Astrocyte of the hippocampus (primary cell): ENCODE measurements around the gene BRAT1.
"Not testable (repeated sequence)": the region's sequence is repeated elsewhere in the genome, so short reads cannot be mapped to it uniquely, and the experiment has no call there.

Source experiments
- DNase-seq: peaks from one replicate; pipeline ENCODE4 v3.0.0; 2011; ENCODE audit warnings: low read depth, low spot score

The BRAT1 gene

DNA sequence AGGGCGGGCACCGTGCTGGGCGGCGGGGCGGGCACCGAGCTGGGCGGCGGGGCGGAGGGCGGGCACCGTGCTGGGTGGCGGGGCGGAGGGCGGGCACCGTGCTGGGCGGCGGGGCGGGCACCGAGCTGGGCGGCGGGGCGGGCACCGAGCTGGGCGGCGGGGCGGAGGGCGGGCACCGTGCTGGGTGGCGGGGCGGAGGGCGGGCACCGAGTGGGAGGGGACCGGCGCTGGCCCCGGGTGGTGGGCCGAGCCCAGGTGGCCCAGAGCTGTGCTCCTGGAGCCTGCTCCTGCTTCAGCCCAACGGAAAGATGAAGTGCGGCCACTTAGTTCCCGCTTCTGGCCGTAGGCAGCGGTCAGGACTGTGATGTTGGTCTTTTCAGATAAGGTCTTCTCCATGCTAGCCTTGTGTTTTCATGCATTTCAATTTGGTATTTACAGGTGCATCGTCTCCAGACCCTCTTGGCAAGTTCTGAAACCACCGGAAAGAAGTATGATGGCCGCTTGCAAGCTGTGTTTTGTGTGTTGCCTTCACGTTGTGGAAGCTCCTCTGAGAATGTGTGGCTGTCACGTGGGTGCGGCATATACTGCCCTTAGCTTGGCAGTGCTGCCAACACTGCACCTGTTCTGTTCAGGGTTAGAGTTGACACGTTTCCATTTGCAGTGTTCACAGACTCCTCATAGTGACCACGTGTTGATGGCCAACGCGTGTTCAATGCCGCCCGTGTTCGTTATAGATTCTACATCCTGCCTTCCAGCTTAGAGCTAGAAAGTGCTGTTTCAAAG lies 28.7 kb upstream of the BRAT1 start:
- DNase-seq, result no peak

DNA sequence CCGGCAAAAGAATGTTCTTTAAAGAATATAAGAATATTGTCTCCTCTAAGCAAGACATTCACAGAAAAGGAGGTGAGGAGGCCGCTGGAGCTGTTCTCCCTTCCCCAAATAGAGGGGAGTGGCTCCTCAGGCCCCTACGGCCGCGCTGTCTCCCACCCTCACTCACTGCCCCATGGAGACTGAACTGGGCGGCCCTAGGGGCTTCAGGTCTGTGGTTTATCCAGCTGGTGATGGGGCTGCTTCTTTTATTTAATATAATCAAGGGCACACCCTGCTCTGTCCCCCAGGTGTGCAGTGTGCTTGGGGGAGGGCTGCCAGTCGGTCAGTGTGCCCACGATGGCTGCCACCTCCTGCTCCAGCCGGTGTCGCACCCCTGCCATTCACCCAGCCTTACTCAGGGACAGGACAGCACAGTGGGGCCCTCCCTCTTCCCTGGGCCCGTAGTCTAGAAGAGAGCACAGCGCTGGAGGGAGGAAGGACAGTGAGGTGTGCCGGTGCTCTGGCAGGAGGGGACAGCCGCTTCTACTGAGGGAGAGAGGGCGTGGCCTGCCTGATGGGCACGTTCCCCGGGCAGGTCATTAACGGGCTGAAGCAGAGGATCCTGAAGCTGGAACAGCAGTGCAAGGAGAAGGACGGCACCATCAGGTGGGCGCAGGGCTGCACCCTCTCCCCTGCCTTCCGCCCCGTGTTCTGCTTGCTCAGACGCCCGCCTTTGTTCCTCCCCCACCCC lies 26.8 kb upstream of the BRAT1 start:
- no peak for DNase-seq

DNA sequence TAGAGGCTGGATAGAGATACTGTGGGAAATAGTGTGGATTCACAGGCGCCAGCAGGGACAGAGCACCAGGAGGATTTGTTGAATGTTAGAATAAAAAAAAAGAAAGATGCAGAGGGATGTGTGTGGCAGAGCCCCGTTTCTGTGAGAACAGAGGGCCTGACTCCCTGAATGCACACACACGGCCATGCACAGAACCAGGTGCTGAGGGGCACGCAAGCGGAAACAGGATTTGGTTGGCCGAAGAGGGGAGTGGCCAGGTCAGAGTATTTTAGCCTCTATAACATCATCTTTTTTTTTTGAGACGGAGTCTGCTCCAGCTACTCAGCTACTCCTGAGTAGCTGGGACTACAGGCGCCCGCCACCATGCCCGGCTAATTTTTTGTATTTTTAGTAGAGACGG lies 25.3 kb upstream of the BRAT1 start:
- DNase-seq, result no peak

DNA sequence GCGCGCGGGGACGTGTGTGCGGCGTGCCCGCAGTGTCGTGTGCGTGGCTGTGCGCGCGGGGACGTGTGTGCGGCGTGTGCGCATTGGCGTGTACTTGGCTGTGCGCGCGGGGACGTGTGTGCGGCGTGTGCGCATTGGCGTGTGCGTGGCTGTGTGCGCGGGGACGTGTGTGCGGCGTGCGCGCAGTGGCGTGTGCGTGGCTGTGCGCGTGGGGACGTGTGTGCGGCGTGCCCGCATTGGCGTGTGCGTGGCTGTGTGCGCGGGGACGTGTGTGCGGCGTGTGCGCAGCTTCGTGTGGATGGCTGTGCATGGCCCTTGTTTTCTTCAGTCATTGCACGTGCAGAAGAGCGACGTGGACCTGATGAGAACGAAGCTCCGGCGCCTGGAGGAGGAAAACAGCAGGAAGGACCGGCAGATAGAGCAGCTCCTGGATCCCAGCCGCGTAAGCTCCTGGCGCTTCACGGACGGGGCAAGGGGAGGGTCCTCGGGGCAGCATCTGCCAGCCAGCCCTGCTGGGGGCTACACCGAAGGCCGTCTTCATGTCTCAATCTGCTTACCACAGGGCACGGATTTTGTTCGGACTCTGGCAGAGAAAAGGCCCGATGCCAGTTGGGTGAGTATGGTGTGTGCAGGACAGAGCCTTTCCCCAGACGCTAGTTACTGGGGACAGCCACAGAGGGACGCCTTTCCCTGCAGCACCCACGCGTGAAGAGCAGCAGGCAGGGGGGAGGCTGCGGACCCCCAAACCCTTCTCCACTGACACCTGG lies 22.8 kb upstream of the BRAT1 start:
- DNase-seq, result no peak

DNA sequence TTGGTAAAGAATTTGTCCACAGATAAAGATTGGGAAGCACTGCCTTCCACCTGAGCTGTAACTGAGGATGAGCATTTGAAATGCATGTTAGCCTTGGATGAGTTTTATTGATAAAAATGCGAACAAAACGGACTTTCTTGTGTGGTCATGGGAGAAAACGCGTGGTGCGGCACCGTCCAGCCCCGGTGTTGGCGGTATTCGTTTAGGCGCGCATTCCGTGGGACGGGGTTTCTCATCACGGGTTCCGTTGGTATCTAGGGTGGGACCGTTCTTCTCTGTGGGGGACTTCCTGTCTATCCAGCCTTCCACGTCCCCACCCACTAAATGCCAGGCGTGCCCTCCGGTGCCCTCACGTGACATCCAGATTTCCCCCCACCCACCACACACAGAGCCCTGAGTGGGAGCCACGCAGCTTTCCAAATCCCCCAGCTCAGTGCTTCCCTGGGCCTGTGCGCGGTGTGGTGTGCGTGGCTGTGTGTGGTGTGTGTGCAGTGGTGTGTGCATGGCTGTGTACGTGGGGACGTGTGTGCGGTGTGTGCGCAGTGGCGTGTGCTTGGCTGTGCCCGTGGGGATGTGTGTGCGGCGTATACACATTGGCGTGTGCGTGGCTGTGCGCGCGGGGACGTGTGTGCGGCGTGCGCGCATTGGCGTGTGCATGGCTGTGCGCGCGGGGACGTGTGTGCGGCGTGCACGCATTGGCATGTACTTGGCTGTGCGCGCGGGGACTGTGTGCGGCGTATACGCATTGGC lies 21.6 kb upstream of the BRAT1 start:
- DNase-seq, result no peak

DNA sequence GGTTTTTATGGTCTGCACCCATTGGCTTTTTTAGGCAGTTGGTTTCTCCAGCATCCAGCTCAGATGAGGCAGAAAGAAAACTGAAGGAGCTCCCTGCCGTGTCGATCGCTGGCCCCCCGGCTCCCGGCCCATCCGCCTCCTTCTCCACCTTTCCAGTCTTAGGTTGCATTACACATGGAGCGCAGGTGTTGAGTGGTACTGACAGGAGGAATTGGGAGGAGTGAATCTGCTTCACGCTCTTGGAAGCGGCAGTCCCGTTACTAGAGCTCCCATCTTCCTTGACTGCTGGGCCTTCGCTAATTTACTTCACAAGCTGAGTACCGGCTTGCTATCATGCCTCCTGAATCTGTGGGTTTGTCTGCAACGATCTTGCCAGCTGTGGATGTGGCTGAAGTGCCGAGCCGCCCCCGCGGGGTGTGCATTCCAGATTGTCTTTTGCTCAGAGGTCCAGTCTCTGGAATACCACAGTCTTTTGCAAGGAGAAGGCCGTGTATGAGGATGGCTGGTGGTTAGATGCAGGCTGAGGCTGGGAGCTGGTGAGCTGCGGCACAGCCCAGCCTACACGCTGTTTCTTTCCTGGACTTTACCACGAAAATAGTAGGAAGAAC lies 20.5 kb upstream of the BRAT1 start:
- peak; percentile 31 for DNase-seq

DNA sequence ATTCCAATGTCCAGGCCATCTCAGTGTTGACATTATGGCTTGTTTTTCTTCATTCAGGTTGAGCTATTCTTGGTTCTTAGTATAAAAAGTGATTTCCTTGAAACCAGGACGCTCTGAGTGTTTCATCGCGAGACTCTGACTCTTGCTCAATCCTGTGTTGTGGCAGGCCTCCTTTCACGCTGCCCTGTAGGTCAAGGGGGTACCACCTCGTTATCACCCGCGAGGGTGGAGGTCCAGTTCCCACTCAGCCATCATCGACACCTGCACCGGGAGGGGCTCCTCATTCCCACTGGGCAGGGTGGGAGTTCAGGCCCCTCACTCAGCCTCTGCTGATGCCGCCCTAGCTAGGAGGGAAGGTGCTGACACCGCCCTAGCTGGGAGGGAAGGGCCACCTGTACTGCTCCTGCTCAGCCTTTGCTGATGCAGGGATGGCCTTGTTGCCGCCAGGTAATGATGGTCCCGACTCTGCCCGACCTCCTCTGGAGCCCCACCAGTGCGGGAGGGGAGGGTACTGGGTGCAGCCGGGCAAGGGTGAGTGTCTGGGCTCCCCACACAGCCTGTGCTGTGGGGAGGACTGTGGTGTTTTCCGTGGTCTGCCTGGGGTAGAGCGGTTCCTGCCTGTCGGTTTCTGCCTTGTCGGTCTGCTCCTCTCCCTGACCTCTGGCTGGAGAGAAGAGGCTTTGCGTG lies 19.9 kb upstream of the BRAT1 start:
- DNase-seq, result no peak

DNA sequence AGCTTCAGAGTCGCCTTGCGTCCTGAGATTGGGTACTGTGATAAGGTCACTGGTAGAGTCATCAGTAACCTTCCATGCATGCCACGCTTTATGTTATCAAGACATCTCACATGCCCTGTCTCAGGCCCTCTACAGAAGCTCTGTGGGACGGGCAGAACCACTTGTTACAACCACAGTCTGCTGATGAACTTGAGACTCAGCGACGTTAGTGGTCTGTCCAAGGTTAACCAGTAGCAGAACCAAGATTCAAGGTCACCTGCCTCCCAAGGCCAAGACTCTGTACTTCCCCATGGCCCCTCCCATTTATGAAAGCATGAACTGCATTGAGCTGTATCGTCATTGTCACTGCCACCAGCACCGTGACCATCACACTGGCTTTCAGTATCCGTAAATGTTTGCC lies 18.4 kb upstream of the BRAT1 start:
- DNase-seq, result no peak

DNA sequence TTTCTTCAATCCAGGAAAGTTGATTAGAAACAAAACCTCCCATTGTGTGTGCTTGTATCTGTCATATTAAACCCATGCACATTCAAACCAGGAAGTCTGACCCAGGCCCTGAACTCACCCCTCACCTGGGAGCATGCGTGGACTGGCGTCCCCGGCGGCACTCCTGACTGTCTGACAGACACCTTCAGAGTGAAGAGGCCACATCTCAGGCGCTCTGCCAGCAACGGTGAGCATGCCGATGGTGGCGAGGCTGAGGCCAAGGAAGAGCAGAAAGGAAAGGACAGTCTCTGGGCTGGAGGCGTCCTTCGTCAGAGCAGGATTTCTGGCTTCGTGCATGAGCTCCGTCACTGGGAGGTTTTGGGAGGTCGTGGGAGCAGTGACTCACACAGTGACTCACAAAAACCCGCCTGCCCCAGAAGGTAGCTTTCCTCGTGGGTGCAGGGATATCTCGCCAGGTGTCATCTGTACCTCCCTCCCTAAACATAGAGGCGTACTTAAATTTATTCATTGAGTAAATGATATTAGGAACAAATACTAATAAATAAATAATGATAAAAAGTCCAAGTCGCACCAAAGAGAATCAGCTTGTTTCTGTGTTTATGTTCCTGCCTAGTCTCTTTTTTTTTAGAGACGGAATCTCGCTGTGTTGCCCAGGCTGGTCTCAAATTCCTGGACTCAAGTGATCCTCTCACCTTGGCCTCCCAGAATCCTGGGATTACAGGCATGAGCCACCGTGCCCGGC lies 16.9 kb upstream of the BRAT1 start:
- DNase-seq, result peak; percentile 69

DNA sequence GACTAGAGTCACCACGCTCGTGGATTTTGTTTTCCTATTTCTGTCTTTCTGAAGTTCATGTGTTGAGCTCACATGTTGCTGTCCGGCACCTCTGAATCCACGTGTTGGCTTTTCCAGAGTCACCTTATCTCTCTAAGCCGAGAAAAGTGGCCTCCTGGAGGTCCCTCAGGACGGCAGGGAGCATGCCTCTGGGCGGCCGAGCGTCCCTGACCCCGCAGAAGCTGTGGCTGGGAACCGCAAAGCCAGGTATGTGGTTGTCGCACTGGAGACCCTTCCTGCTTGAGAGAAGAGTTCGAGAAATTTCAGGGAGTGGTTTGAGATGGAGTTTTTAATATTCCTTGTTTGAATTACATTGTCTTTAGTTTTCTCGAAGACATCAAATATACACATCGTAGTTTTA lies 16.1 kb upstream of the BRAT1 start:
- no peak for DNase-seq

DNA sequence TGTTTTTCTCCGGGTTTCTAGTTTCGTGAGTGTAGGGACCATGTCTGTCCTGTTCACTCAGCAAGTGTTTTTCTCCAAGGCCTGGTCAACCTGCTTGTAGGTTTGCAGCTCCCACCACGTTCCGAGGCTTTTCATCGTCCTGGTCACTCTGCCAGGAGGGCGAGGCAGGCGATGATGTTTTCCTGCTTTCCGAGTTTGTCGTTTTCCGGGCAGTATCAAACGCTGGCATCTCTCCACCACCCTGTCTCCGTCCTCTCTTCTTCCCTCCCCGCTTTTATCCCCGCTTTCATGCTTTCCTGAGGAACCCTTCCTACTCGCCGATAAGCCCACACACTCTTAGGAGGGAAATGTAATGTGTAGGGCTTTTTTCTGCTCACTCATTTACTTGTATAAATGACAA lies 14.7 kb upstream of the BRAT1 start:
- DNase-seq, result no peak

DNA sequence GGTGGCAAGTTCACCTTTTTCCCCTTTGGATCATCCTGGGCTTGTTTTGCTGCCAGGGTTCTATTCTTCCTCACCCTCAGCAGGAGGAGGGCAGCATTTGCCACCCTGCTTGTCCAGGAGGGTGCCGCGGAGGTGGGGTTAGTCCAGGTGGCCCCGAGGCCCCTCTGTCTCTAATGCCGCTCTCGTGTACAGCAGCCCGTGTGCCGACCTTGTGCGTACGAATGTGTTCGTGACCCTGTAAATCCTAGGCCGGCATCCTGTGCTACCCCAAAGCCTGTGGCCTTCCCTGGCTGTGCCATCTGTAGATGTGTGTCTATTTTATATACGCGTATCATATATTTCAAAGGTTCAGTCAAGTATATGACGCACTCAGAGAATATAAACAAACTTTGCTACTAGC lies 14.1 kb upstream of the BRAT1 start:
- no peak for DNase-seq

DNA sequence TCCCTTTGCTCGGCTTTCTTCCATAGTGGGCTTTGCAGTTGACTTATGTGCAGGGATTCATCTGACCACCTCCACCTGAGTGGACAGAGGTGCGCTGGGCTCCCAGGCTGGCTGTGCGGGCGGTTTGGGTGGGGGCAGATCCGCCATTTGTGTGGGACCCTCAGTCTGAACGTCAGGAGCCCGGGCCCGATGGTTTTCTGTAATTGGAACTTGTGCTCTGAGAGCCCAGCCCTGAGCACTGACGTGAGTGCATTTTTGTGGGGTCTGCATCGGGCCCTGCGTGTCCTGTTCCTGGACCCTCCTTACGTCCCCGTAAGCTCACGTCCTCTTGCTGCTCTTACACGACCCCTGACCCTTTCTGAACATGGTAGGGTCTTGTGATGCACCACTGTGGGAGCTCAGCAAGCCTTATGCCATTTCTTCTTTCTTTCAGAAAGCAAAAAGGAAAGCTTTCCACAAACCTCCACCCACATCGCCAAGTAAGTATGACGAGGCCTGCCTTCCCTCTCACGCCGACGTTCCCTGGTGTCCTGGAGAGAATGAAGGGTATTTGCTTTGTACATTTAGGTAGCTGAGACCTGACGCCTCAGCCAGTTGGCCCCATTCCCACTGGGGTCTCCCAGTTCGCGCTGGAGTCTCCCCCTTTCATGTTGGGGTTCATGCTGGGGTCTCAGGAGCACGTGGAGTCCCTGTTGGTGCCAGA lies 13.3 kb upstream of the BRAT1 start:
- no peak for DNase-seq

DNA sequence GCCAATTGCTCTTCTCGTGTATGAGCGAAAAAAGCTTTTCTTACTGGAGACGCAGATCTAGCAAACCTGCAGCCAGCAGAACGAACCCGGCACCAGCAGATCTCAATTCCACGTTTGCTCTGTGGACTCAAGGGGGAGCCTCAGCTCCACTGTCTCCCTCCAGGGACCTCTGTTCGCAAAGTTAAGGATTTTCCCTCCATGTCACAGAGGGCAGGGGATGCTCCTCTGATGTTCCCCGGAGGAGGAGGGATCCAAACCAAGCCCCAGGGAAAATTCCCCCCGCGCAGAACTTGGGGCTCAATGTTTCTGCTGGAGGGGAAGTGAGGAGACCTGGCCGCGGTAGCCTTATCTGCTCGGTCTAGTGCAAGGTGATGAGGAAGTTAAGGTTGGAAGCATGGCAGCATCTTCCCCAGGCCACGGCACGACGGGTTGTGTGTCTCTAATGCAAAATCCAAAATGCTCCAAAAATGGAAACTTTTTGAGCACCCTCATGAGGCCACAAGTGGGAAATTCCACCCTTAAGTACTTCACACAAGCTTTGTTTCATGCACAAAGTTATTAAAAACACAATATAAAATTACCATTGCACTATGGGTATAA lies 12.5 kb upstream of the BRAT1 start:
- peak; percentile 63 for DNase-seq

DNA sequence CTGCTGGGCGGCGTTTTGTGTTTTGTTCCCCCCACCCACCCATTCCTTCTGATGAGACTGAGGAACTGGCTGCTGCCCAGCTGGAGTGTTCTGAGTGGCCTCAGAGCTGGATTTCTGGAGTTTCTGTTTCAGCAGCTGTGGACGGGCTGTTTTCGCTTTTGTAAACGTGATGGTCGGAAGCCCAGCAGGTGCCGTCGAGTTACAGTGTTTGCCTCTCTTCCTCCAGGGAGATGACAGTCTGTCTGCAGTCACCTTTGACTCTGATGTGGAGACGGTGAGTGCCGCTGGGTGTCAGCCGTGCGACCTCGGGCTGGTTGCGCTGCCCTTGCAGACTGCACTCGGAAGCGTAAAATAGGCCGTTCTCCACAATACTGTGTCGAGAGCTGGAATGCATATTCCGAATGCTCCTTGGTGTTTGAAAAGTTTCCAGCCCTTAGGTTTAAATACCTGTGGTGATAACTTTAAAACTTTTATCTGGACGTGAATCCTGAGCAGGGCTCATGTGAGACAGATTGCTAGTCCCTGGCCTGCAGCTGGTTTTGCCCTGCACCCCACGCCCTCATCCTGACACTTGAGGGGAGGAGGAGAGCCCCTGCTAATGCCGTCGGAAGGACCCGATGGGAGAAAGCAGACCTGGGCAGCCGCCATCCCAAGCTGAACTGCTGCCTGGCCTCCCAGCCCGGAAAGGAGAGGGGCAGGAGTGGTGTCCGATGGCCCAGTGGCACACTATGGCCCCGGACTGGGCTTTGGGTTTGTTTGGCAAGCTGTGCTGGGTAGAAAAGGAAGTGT lies 11.8 kb upstream of the BRAT1 start:
- DNase-seq, result no peak

DNA sequence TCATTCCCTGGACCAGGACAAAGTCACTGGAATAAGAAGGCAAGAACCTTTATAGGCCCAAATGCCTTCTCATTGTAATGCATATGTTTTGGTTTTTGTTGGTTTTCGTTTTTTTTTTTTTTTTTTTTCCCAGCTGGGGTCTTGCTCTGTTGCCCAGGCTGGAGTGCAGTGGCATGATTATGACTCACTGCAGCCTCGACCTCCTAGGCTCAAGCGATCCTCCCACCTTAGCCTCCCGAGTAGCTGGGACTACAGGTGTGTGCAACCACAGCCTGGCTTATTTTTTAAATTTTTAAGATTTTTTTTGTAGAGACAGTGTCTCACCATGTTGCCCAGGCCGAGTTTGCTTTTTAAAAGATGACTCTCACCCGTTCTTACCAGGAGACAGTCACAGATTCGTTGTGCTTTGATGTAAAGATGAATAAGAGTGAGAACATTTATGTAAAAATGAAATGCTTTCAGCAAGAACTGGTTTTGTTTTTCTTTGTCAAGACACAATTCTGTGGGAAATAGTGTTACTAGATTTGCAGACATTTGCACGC lies 11.1 kb upstream of the BRAT1 start:
- DNase-seq, result no peak

DNA sequence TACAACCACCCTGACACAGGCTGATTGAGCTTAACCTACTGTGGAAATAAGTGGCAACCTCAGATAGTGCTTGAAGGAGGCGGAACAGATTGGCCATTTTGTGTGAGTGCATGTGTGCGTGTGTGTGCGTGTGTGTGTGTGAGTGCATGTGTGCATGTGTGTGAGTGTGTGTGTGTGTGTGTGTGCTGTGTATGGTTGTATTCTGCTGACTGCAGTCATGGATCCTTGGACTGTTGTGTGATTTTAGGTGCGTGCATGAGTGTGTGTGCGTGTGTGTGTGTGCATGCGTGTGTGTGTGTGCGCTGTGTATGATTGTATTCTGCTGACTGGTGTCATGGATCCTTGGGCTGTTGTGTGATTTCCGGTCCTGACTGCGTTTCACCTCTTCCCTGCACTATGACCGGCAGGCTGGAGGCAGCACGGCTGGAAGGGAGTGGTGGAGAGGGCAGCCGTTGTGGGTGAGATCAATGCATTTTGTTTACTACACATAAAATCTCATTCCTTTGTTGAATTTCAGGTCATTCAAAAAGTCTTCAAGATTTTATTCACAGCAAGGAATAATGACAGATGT lies 9.7 kb upstream of the BRAT1 start:
- no peak for DNase-seq

DNA sequence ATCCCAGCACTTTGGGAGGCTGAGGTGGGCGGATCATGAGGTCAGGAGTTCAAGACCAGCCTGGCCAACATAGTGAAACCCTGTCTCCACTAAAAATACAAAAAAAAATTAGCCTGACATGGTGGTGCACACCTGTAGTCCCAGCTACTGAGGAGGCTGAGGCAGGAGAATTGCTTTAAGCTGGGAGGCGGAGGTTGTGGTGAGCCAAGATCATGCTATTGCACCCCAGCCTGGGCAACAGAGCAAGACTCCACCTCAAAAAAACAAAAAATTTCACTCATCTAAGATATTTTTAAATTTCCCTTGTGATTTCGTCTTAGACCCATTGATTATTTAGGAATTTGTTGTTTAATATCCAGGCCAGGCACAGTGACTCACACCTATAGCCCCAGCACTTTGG lies 8.6 kb upstream of the BRAT1 start:
- not testable (repeated sequence) for DNase-seq
